ENCODE measurements around the gene WAPL.
"Not testable (repeated sequence)": the region's sequence is repeated elsewhere in the genome, so short reads cannot be mapped to it uniquely, and the experiment has no call there.

Gene WAPL

DNA sequence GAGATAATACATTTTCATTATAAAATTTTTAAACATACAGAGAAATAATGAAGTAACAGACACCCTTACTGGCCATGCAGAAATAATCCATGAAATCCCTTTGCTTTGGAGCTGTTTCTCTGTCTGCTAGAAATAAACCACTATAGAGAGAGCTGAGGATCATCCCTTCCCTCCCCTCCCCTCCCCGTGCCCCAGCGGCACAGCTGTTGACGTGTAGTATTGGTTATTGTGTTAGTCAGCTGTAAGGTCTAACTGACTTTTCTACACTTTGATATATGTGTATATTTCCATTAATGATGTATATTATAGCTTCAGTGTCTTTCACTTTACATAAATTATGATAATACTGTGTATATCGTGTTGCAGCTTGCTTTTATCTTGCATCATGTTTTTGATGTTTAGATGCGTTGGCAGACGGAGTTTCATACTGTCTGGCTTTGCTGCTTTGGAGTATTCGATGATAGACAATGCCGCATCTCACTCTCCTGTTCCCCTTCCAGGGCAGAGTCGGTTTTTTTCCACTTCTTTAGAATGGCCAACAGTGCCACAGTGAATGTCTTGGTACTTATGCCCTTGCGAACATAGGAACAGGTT lies 127.6 kb downstream of the WAPL start:
- DNase-seq (ENCODE audit: low read depth, low spot score), result no peak
- H3K4me3 ChIP-seq (ENCODE audit: low read length), result no peak overlapping the region

DNA sequence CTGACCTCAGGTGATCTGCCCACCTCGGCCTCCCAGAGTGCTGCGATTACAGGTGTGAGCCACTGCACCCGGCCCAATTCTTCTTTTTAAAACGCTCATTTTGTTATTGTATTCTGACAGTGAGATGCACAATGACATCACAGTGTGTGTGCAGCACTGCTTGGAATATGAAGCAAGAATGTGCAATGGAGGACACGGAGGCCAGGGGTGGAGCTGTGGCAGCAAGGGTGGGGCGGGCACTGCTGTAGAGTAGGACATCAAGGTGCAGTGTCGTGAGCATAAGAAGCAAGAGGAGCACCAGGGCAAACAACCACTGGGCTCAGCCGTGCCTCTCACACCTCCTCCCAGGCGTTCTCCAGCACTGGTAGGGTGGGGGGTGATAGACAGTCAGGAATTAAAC lies 128.2 kb downstream of the WAPL start:
- no peak overlapping the region for H3K4me3 ChIP-seq (ENCODE audit: low read length)
- DNase-seq (ENCODE audit: low read depth, low spot score), result no peak

DNA sequence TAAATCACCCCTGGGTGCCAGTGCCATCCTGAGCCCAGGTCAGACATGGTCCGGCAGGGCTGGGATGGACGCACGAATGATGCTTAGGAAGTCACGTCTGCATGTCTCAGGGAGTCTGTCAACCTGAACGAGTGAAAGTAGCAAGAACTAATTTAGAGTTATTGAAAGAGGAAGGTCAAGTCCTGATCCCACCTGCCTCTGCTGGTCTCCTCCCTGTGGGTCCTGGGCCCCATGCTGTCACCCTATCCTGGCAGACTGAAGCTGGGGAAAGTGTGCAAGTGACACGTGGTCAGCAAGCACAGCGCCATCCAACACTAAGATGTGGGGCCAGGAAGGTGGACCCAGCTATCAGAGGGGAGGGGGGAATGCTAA lies 128.9 kb downstream of the WAPL start:
- DNase-seq (ENCODE audit: low read depth, low spot score), result no peak
- H3K4me3 ChIP-seq (ENCODE audit: low read length), result no peak overlapping the region

DNA sequence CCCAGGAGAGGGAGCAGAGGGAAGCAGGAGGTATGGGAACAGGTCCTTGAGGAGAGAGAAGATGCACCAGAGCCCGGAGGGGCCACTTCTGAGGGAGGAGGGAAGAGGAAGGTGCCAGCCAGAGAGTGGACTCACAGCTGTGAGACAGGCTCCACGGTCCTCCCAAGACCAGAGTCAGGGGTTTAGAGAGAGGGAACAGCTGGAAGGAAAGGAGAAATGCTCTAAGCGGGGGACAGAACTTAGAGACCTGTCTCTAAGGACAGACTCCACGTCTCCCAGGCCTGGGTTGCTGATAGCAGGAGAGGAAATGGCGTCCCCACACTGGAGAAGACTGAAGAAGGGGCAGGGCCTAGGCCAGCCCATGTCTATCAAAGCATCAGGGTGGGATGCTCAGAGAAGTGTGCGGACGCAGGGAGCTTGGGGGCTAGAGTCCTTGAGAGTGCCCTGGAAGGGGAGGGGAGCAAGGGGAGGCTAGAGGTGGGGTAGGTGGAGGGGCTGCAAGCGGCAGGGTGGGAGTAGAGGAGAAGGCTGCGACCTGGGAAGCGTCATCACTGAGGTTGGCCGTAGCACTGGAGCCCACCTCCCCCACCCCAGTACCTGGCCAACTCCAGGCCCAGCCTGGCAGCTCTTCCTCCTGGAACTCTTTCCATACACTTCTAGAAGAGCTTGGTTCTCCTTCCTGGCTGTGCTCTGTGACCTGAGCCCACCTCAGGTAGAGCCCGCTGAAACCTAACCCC lies 129.4 kb downstream of the WAPL start:
- H3K4me3 ChIP-seq (ENCODE audit: low read length), result no peak overlapping the region

DNA sequence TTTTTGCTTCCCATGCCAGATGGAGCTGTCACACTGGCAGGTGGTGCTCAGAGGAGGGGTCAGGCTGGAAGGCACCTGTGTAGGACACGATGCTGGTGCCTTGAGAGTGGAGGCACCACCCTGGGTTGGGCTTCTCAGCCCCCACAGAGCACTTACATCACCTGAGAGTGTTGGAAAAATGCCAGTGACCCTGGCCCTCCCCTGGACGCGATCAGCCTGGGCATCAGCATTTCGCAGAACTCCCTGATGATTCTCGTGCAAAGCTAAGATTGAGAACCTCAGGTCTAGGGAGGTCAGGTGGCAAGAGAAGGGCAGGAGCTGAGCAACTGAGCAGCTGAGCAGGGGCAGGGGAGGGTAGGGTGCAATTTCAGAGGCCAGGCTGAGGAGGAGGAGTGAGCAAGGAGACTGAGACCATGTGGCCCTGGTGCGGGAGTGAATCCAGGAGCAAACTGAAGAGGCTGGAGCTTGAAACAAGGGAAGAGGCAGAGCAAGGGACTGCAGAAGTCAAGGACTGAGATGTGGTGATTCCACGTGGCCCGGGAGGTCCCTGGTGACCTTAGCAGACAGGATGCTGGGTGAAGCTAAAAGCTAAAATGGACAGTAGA lies 130.3 kb downstream of the WAPL start:
- no peak overlapping the region for H3K4me3 ChIP-seq (ENCODE audit: low read length)
- no peak for DNase-seq (ENCODE audit: low read depth, low spot score)

More for the DNA sequence above, 129.4 kb downstream of the WAPL start:
- DNase-seq (ENCODE audit: low read depth, low spot score), result no peak

DNA sequence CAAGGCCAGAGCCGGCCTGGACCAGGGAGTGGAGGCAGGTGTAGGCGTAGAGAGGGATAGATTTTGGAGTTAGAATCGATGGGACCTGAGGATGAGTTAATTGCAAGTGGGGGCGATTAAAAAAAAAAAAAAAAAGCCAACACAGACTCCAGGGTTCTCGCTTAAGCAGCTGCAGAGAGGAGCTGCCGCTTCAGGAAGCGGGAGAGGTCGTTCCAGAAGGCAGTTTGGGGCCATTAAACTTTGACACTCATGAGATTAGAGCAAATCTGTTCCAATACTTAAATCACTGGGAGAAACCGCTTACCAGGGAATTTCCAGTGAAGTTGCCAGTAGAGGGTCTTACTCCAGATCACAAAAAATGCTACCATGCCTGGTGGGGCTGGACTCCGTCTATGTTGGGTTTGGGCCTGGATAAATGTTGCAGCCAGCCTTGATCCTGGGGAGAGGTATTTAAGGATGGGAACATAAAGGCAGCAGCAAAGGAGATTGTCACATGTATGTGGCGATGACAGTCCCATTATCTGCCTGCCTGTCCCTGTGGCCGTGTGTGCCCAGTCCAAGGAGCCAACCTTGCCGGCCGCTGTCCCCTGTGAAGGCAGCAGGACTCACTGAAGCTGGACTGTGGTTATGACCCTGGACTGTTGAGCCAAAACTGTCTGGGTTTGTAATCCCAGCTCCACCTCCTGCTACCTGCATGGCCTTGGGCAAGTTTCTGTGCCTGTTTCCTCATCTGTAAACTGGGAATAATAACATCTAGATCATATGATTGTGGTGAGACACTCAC lies 131.1 kb downstream of the WAPL start:
- H3K4me3 ChIP-seq (ENCODE audit: low read length), result no peak overlapping the region
- DNase-seq (ENCODE audit: low read depth, low spot score), result no peak

DNA sequence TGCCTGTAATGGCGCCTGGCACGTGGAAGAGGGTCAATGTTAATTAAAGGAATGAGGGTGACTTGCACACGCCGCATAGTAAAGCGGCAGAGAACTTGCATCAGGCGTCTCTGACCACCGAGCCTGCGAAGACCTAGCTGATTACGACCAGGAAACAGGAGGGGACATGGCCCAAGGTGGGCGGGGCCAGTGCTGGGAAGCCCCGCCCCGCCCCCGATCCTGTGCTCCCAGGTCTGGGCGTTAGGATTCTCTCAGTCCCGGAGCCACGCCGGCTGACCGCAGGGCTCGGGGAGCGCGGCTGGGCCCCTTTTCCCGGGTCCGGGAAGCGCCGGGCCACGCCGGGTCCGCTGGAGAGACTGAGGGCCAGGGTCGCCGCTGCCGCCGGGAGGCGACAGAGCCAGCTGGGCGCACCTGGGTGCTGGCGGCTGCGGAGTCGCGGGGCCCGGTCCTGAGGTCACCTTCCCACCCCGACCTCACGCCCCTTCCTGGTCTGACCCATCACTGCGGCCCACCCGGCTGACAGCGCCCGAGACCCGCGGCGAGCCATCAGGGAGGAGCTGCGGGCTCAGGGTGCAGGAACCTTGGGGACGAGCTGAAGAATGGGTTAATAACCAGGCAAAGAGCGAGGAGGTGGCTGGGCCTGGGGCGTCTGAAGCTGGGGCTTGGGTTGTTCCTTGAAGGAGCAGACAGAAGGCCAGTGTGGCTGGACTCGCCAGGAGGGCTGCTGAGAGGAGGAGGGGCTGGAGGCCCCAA lies 132.0 kb downstream of the WAPL start:
- H3K4me3 ChIP-seq (ENCODE audit: low read length), result no peak overlapping the region
- DNase-seq (ENCODE audit: low read depth, low spot score), result no peak

DNA sequence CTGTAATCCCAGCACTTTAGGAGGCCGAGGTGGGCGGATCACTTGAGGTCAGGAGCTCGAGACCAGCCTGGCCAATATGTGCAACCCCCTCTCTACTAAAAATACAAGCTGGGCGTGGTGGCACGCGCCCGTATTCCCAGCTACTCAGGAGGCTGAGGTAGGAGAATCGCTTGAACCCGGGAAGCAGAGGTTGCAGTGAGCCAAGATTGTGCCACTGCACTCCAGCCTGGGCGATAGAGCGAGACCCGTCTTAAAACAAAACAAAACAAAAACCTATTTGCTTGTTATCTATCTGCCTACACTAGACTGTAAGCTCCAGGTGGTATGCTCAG lies 132.5 kb downstream of the WAPL start:
- H3K4me3 ChIP-seq (ENCODE audit: low read length); DNase-seq (ENCODE audit: low read depth, low spot score): not testable (repeated sequence)

DNA sequence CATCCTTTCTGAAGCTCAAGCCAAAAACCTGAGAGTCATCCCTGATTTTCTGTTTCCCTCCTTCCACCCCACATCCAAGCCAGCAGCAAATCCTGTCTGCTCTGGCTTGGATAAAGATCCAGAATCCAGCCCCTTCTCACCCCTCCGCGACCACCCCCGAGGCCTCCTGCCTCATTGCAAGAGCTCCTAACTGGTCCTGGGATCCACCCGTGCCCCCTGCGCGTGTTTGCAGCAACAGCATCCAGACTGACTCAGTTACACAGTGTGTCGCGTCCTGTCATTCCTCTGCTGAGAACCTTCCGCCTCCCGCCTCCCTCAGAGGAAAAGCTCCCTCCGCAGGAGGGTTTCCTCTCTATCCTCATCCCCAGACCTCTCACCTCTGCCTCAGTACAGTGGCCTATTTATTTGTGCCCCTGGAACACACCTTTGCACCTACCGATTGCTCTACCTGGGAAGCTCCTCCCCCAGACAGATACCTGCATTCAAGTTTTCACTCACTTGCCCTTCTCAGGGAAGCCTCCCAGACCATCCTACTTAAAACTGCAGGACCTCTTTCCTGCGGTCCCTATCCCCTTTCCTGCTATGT lies 133.4 kb downstream of the WAPL start:
- H3K4me3 ChIP-seq (ENCODE audit: low read length), result no peak overlapping the region
- no peak for DNase-seq (ENCODE audit: low read depth, low spot score)

DNA sequence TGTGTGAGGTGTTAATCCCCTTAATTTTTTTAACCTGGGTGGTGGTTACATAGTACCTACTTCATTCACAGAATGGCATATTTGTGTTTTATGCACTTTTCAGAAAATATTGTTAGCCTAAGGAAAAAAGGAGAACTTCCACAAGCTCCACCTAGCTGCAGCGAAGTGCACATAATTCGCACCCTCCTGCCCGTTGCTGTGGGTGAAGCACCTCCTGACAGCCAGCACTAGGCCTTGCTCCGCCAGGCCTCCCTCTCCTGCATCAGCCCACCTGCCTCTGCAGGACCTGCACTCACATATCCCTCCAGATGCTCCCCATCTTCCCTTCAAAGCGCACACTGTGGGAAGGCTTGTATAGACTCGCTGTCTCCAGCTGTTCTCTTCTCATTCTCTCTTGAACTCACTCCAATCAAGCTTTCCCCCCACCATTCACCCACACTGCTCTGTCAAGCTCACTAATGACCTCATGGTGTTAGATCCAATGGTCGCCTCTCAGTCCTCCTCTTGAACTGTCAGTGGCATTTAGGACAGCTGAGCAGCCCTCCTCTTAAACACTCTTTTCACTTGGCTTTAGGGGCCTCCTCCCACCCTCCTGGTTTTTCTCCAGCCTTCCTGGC lies 134.3 kb downstream of the WAPL start:
- DNase-seq (ENCODE audit: low read depth, low spot score), result no peak
- H3K4me3 ChIP-seq (ENCODE audit: low read length), result no peak overlapping the region

DNA sequence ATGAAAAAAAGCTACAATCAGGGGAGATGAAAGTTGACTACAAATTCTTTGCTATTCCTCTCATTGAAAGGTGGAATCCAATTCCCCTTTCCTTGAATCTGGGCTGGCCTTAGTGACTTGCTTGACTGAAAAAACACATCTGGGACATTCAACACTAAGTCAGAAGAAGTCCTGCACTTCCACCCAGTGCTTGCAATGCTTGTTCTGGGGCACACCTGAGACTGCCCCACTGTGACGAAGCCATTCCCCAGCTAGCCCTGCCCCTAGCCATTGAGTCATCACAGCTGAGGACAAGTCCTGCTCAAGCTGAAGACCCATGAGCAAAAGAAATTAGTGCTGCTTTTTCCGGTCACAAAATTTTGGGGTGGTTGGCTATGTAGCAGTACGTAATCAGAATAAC lies 135.8 kb downstream of the WAPL start:
- no peak overlapping the region for H3K4me3 ChIP-seq (ENCODE audit: low read length)
- DNase-seq (ENCODE audit: low read depth, low spot score), result no peak

Data from Jurkat, Clone E6-1 (cell line).